Measurements from ENCODE around the gene TNNT2.

TNNT2 gene

DNA sequence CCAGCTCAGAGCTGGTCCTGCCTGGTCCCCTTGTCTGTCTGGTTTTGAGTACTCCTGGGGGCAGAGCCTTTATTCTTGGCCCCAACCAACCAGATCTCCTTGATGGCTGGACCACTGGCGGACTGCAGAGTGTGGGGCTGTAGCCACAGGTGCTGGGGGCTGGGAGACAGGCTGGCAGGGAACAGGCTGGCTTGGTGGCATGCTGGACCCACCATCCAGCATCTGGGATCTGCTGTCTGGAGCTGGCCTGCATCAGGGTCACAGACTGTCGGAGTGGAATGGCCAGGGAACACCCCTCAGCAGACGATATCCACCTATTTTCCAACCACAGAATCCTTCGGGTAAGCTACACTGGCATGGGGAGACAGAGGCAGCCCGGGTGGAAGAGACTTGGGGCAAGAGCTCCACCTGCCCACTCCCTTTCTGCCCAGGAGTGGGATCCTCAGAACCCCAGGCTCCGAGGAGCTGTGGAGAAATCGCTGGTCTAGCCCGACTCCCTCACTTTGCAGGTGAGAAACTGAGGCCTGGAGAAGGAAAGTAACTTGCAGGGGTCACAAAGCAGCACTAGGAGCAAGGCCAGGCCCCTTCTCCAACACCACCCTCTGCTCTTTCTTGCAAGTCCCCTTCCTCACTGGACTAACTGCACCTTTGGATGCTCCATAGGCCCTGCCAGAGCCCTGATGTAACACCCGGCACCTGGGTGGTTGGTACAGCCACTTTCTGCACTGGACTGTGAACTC is 40.6 kb downstream of the TNNT2 start:
- no peak overlapping the region for H3K4me3 ChIP-seq (replicated peaks; ENCODE audit: low read depth, low read length)
- DNase-seq (ENCODE audit: extremely low read depth, low read depth), result no peak
- TF ChIP-seq, protein P1, sequence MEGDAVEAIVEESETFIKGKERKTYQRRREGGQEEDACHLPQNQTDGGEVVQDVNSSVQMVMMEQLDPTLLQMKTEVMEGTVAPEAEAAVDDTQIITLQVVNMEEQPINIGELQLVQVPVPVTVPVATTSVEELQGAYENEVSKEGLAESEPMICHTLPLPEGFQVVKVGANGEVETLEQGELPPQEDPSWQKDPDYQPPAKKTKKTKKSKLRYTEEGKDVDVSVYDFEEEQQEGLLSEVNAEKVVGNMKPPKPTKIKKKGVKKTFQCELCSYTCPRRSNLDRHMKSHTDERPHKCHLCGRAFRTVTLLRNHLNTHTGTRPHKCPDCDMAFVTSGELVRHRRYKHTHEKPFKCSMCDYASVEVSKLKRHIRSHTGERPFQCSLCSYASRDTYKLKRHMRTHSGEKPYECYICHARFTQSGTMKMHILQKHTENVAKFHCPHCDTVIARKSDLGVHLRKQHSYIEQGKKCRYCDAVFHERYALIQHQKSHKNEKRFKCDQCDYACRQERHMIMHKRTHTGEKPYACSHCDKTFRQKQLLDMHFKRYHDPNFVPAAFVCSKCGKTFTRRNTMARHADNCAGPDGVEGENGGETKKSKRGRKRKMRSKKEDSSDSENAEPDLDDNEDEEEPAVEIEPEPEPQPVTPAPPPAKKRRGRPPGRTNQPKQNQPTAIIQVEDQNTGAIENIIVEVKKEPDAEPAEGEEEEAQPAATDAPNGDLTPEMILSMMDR (IDR thresholded peaks at IDR 0.05; ENCODE audit: low read depth, low read length, missing control alignments), result no peak

GRCh38 chr1:201335901-201336300 is 41.6 kb downstream of the TNNT2 start:
- no peak overlapping the region for H3K4me3 ChIP-seq (replicated peaks; ENCODE audit: low read depth, low read length)
- DNase-seq (ENCODE audit: extremely low read depth, low read depth), result no peak
- TF ChIP-seq, protein P1 (IDR thresholded peaks at IDR 0.05; ENCODE audit: low read depth, low read length, missing control alignments), result no peak

- DNase-seq (ENCODE audit: extremely low read depth, low read depth), result no peak
- H3K4me3 ChIP-seq (replicated peaks; ENCODE audit: low read depth, low read length), result no peak overlapping the region
- TF ChIP-seq, protein P1 (IDR thresholded peaks at IDR 0.05; ENCODE audit: low read depth, low read length, missing control alignments), result no peak
Measured at GRCh38 chr1:201335174-201335870, 42.2 kb downstream of the TNNT2 start.

GRCh38 chr1:201334325-201335173 is 42.9 kb downstream of the TNNT2 start:
- TF ChIP-seq, protein P1 (IDR thresholded peaks at IDR 0.05; ENCODE audit: low read depth, low read length, missing control alignments), result no peak
- DNase-seq (ENCODE audit: extremely low read depth, low read depth), result no peak
- H3K4me3 ChIP-seq (replicated peaks; ENCODE audit: low read depth, low read length), result no peak overlapping the region

GRCh38 chr1:201332616-201333335 is 44.7 kb downstream of the TNNT2 start:
- no peak overlapping the region for H3K4me3 ChIP-seq (replicated peaks; ENCODE audit: low read depth, low read length)
- TF ChIP-seq, protein P1 (IDR thresholded peaks at IDR 0.05; ENCODE audit: low read depth, low read length, missing control alignments), result no peak

GRCh38 chr1:201332021-201332420 is 45.5 kb downstream of the TNNT2 start:
- TF ChIP-seq, protein P1 (IDR thresholded peaks at IDR 0.05; ENCODE audit: low read depth, low read length, missing control alignments), result no peak

More at GRCh38 chr1:201332616-201333335, 44.7 kb downstream of the TNNT2 start:
- no peak for DNase-seq (ENCODE audit: extremely low read depth, low read depth)

More at GRCh38 chr1:201332021-201332420, 45.5 kb downstream of the TNNT2 start:
- no peak overlapping the region for H3K4me3 ChIP-seq (replicated peaks; ENCODE audit: low read depth, low read length)
- DNase-seq (ENCODE audit: extremely low read depth, low read depth), result no peak

Measured in HFF-Myc (cell line).